CD4-positive, alpha-beta T cell treated with Interleukin-15 for 4 hours (primary cell): ENCODE measurements around the gene SERPINA10.
"Not testable (repeated sequence)": the region's sequence is repeated elsewhere in the genome, so short reads cannot be mapped to it uniquely, and the experiment has no call there.

Source experiments
- DNase-seq: peaks from one replicate; pipeline ENCODE4 v3.0.0-alpha.2; 2020; ENCODE audit warnings: low spot score

The SERPINA10 gene

GRCh38 chr14:94313991-94314655, 21.1 kb upstream of the SERPINA10 start:
- no peak for DNase-seq

- no peak for DNase-seq
Measured at GRCh38 chr14:94312481-94313246, 19.6 kb upstream of the SERPINA10 start.

- no peak for DNase-seq
Measured at GRCh38 chr14:94310248-94310647, 17.2 kb upstream of the SERPINA10 start.

GRCh38 chr14:94309721-94310120, 16.7 kb upstream of the SERPINA10 start:
- DNase-seq: no peak

GRCh38 chr14:94307410-94307992, 14.4 kb upstream of the SERPINA10 start:
- DNase-seq: no peak

- DNase-seq: no peak
Measured at GRCh38 chr14:94306047-94306978, 13.2 kb upstream of the SERPINA10 start.

GRCh38 chr14:94305620-94306019, 12.6 kb upstream of the SERPINA10 start:
- DNase-seq: no peak

GRCh38 chr14:94304243-94304642, 11.2 kb upstream of the SERPINA10 start:
- no peak for DNase-seq

- no peak for DNase-seq
Measured at GRCh38 chr14:94303111-94303510, 10.0 kb upstream of the SERPINA10 start.

GRCh38 chr14:94298130-94298529, 5.1 kb upstream of the SERPINA10 start:
- DNase-seq: no peak

- DNase-seq: not testable (repeated sequence)
Measured at GRCh38 chr14:94296181-94296545, 3.1 kb upstream of the SERPINA10 start.

GRCh38 chr14:94295360-94296180, 2.5 kb upstream of the SERPINA10 start:
- no peak for DNase-seq

- no peak for DNase-seq
Measured at GRCh38 chr14:94293578-94293924, 483 bp upstream of the SERPINA10 start.

- DNase-seq: no peak
Measured at GRCh38 chr14:94292526-94292871, 569 bp downstream of the SERPINA10 start.

- DNase-seq: no peak
Measured at GRCh38 chr14:94291906-94292525, 1.1 kb downstream of the SERPINA10 start.

GRCh38 chr14:94291159-94291905, 1.7 kb downstream of the SERPINA10 start:
- DNase-seq: no peak

GRCh38 chr14:94290197-94290596, 2.9 kb downstream of the SERPINA10 start:
- DNase-seq: no peak

- no peak for DNase-seq
Measured at GRCh38 chr14:94288610-94289465, 4.2 kb downstream of the SERPINA10 start.

GRCh38 chr14:94285158-94285557, 7.9 kb downstream of the SERPINA10 start:
- no peak for DNase-seq
